ENCODE data around the gene AREL1.

DNA sequence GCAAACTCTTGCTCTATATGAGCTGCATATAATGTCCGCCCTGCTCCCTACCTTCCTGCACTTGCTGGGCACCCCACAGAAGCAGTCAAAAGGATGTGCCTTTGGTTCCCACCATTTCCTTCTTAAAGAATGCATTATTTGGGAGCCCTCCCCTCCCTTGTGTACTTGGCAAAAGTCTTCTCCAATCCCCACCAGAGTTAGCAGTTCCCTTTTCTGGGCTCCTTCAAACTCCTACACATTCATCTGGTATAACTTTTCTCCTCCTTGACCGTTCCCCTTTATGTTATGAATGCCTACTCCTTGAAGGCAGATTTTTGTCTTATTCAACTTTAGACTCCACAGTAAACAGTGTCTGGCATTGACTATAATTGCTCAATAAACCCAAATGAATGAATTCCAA, 27.8 kb downstream of the AREL1 start:
- TF ChIP-seq, protein P1, sequence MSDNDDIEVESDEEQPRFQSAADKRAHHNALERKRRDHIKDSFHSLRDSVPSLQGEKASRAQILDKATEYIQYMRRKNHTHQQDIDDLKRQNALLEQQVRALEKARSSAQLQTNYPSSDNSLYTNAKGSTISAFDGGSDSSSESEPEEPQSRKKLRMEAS (IDR thresholded peaks at IDR 0.05): no peak
- no peak for TF ChIP-seq POLR2AphosphoS5 (IDR thresholded peaks at IDR 0.05; ENCODE audit: low read depth, low read length)
- TF ChIP-seq, protein P2, sequence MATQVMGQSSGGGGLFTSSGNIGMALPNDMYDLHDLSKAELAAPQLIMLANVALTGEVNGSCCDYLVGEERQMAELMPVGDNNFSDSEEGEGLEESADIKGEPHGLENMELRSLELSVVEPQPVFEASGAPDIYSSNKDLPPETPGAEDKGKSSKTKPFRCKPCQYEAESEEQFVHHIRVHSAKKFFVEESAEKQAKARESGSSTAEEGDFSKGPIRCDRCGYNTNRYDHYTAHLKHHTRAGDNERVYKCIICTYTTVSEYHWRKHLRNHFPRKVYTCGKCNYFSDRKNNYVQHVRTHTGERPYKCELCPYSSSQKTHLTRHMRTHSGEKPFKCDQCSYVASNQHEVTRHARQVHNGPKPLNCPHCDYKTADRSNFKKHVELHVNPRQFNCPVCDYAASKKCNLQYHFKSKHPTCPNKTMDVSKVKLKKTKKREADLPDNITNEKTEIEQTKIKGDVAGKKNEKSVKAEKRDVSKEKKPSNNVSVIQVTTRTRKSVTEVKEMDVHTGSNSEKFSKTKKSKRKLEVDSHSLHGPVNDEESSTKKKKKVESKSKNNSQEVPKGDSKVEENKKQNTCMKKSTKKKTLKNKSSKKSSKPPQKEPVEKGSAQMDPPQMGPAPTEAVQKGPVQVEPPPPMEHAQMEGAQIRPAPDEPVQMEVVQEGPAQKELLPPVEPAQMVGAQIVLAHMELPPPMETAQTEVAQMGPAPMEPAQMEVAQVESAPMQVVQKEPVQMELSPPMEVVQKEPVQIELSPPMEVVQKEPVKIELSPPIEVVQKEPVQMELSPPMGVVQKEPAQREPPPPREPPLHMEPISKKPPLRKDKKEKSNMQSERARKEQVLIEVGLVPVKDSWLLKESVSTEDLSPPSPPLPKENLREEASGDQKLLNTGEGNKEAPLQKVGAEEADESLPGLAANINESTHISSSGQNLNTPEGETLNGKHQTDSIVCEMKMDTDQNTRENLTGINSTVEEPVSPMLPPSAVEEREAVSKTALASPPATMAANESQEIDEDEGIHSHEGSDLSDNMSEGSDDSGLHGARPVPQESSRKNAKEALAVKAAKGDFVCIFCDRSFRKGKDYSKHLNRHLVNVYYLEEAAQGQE (IDR thresholded peaks at IDR 0.05; ENCODE audit: low read depth): no peak
- no peak for TF ChIP-seq FOSL1 (IDR thresholded peaks at IDR 0.05; ENCODE audit: low read depth)
- TF ChIP-seq POLR2A (IDR thresholded peaks at IDR 0.05; ENCODE audit: borderline replicate concordance, extremely low read depth, insufficient read depth, insufficient read length): no peak
- TF ChIP-seq, protein P3, sequence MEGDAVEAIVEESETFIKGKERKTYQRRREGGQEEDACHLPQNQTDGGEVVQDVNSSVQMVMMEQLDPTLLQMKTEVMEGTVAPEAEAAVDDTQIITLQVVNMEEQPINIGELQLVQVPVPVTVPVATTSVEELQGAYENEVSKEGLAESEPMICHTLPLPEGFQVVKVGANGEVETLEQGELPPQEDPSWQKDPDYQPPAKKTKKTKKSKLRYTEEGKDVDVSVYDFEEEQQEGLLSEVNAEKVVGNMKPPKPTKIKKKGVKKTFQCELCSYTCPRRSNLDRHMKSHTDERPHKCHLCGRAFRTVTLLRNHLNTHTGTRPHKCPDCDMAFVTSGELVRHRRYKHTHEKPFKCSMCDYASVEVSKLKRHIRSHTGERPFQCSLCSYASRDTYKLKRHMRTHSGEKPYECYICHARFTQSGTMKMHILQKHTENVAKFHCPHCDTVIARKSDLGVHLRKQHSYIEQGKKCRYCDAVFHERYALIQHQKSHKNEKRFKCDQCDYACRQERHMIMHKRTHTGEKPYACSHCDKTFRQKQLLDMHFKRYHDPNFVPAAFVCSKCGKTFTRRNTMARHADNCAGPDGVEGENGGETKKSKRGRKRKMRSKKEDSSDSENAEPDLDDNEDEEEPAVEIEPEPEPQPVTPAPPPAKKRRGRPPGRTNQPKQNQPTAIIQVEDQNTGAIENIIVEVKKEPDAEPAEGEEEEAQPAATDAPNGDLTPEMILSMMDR (IDR thresholded peaks at IDR 0.05 in 2 of 3, conservative IDR thresholded peaks at IDR 0.05 in 1 of 3; ENCODE audit: borderline replicate concordance in 1 of 3, insufficient read depth in 1 of 3, low read depth in 2 of 3, low read length in 2 of 3): no peak
- no peak for TF ChIP-seq EZH2phosphoT487 (IDR thresholded peaks at IDR 0.05; ENCODE audit: borderline replicate concordance)
